Ureter (tissue), 1 donor: ENCODE data around the gene APBA2. TPM values are rescaled to one million over a fixed set of nuclear protein-coding genes. Genes with fewer than 3 reads are reported as not detected.
"Not testable (repeated sequence)": the region's sequence is repeated elsewhere in the genome, so short reads cannot be mapped to it uniquely, and the experiment has no call there.

Source experiments
- DNase-seq: peaks from one replicate; pipeline ENCODE4 v3.0.0-alpha.2; 2020; ENCODE audit warnings: low spot score
- total RNA-seq: library from RNA; stranded (reverse); gene quantifications from one replicate; pipeline ENCODE4 v1.2.4, GENCODE V29; 2023
- donor health status: DM: yes; HTN: yes; CAD: no.

Gene APBA2
- total RNA-seq, 1 donor from 2014 or later = 9.5 TPM

DNA sequence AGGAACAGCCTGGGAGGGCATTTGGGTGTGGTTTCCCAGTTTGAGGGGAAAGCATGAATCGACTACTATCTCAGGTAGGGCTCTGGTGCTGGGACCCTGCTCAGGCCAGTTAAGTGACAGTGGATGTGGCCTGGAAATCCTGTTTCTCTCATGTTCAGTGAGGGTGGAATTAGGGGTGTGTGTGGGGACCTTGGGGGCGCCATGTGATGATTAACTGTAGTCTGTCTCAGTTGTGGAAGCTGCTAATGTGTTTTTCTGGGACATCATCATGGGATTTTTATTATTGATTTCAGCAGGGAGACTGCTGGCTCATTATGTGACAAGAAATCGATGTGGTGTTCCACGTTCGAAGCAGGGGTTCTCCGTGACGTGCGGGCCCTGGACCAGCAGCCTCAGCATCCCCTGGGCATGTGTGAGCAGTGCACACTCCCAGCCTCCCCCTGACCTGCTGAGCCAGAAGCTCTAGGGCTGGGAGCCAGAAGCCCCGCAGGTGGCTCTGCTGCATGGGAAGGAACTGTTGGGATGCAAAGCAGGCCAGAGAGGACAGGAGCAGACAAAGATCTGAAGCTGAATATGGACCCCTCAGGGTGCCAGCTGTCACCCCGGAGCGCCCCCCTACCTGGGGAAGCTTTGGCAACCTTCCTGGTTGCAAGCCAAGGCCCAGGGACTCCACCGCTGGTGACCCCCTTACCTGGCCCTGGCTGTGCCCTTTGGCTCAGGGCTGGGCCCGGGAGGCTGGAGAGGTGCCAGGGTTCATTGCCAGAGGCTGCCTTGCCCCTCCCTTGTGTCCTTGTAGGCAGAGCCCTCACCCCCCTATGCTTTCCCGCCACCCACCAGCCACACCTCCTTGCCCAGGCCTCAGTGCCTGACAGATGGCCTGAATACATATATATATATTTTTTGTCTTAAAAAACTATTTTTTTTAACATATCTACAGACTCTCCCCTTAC lies 149.8 kb downstream of the APBA2 start:
- DNase-seq = no peak

DNA sequence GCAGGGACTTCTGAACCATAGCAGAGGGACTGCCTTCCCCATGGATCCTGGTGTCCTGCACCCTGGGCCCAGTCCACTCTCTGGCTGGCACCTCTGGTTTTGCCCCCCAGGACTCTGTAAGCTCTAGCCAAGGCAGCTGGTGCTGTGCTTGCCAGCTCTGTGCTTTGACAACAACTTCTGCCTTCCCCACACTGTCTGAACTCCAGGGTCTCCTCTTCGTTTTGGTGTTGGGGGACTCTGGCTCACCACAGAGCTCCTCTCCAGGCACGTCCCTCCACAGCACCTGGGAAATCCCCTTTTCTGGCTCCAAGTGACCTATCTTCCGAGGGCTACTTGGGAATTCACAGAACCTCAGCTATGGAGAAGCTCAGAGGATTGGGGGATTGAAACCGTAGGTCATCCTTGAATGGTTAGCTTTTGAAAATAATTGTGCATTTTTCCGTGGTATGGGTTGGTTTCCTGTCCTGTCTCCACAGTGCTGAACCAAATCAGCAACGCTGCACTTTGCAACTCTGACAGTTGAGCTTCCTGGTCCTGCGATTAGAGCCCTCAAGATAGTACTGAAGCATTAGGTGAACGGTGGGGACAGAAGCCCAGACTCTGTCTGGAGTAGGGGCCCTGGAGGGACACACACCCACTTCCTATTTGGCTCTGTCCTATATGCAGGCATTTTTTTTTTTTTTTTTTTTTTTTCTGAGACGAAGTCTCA lies 152.4 kb downstream of the APBA2 start:
- no peak for DNase-seq

GRCh38 chr15:29039466-29040369 lies 153.9 kb downstream of the APBA2 start:
- DNase-seq = no peak

DNA sequence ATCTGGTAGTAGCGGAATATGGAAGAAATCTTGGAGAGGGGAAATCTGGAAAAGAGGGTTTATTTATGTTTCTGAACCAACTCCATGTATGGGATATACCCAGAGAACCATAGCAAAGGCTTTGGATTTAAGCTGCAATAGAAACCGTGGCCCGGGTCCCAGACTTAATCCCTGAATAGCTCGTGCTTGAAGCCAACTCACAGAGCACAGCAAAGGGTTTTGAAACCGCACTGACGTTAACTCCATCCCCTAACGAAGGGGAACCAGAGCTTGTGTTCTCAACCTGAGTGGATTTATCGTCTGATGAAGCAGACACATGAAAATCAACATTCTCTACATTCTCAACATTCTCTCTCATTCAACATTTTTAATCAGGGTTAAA lies 154.6 kb downstream of the APBA2 start:
- no peak for DNase-seq

DNA sequence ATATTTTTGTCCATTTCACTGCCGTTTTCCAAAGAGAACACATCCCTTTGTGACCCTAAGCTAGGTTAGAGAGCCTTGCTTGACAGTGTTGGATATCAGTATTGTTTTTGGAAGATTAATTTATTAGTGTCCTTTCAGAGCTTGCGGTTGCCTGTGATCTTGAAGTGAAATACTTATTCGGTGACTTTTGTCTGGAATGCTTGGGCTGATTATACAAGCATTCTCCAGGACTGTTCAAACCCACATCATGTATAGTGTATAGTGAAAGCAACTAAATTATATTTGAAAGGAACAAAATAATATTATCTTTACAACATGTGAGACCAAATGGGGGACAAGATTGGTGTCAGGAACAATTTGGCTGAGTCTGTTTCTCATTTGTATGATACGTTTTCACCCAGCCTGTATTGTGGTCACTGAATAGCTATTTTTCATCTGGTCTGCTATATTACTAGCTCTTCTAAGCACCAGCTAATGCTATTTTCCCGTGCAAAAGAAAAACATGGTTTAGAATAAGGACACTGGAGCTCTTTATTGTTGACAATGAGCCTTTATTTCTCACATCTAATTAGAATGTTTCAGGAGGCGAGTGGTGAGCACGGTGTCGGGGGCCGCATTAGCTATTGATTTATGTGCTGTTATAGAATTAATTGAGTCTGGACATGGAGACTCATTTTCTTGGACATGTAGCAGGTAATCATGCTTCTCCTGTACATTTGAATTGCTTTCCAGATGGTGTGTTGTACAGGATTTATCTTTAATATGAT lies 158.1 kb downstream of the APBA2 start:
- no peak for DNase-seq

DNA sequence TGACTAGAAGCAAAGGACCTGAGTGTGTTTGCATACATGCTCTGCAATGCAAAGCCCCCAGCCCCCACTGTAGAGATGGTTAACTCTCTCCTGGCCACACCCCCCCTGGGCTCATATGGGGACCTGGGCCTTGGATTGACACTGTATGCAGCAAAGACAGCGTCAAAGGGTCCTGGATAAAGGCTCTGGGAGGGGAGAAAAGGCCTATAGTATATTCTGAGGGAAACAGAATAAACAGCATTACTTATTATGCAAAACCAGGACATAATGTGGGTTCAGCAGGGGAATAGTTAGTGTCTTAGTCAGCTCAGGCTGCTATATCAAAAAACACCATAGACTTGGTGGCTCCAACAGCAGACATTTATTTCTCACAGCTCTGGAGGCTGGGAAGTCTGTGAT lies 158.7 kb downstream of the APBA2 start:
- no peak for DNase-seq

- DNase-seq = not testable (repeated sequence)
Observed at GRCh38 chr15:29045161-29045560, 159.4 kb downstream of the APBA2 start.

GRCh38 chr15:29045717-29046116 lies 159.9 kb downstream of the APBA2 start:
- no peak for DNase-seq

- DNase-seq = no peak
Observed at GRCh38 chr15:29046281-29046810, 160.6 kb downstream of the APBA2 start.

DNA sequence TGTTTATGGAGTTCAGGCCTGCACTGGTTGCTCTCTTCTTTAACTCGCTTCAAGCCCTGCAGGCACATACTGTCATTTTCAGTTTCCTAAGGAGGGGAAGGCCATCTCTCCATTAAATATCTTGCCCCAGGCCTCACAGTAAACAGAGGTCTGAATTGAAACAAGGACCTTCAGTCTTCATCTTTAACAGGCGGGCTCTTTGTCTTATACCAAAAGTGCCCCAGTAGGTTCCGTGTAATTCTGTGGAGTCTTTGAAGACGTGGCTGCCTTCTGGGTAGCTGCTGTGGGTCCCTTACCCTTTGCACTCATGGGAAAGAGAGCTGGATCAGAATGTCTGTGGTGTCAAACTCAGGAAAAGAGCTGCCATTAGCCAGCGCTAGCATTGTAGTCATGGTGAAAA lies 161.2 kb downstream of the APBA2 start:
- DNase-seq = no peak

GRCh38 chr15:29048011-29048410 lies 162.2 kb downstream of the APBA2 start:
- DNase-seq = no peak

- DNase-seq = no peak
Observed at GRCh38 chr15:29050870-29051269, 165.1 kb downstream of the APBA2 start.

DNA sequence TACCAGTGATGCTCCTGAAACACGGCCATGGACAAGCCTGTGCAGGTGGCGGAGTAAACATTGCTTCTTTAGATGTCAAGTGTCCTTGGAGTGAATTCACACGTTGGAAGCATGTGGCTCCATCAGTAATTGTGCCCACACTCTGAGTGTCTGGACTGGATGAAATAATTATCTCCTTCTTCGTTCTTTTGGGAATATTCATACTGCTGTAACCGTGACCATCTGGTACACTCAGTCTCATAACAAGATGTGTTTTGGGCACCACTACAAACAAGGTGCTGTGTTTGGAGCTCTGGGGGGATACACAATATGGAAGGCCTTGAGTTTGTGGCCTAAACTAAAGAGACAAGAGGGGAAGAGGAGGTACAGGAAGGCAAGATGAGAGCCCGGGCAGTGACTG lies 165.6 kb downstream of the APBA2 start:
- no peak for DNase-seq

- DNase-seq = no peak
Observed at GRCh38 chr15:29053006-29053405, 167.2 kb downstream of the APBA2 start.

DNA sequence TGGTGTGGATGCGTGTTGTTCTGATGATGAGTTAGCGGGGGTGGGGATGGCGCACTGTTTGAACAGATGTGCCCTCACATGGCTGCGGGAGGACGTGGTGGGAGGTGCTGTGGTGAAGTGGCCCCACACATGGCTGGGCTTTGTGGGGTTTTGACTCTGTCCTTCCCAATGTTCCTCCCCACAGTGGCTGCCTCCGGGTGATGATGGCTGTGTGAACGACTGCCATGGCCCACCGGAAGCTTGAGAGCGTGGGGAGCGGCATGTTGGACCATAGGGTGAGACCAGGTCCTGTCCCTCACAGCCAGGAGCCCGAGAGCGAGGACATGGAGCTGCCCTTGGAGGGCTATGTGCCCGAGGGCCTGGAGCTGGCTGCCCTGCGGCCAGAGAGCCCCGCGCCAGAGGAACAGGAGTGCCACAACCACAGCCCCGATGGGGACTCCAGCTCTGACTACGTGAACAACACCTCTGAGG lies 167.9 kb downstream of the APBA2 start:
- DNase-seq = no peak

- DNase-seq = no peak
Observed at GRCh38 chr15:29054171-29055045, 168.6 kb downstream of the APBA2 start.

DNA sequence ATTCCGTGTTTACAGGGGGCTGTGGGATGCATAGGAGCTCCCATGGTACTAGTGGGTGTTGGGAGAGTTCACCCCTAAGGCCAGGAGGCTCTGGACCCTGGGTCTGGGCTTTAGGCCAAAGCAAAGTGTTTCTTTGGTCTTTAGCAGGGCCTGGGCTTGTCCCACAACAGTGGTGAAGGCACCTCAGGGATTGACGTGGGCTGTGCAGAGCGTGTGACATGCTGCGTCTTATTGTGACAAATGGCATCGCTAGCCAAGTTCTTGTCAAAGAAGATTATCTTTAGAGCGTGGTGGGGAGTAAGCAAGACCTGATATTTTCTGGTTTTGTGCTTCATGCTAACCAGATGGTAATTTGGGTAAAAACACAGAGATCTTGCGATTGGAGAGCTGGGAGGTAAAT lies 170.1 kb downstream of the APBA2 start:
- DNase-seq = no peak

DNA sequence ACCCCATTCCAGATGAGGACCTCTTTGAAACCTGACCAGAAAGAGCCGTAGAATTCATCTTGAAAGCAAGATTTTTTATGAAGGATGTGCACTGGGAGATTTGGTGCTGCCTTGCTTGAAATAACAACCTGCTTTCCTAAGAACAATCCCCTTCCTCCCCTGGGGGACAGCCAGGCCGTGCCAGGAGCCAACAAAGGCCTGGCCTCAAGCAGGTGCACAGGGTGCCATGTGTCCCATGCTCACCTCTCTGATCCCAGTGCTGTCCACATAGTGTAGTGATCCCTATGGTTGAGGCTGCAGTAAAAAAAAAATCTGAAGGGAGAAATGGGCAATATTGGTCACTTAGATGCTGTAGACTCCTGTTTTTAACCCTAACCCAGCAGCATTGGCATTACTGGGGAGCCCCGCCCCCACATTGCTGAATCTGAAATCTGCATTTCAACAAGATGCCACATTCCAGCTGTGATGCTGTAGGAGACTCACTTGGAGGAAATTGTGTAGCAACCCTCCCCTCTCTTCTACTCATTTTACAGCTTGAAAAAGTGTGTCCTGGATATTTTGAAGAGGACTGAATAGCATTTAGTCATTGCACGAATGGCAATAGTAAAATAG lies 171.2 kb downstream of the APBA2 start:
- DNase-seq = no peak

DNA sequence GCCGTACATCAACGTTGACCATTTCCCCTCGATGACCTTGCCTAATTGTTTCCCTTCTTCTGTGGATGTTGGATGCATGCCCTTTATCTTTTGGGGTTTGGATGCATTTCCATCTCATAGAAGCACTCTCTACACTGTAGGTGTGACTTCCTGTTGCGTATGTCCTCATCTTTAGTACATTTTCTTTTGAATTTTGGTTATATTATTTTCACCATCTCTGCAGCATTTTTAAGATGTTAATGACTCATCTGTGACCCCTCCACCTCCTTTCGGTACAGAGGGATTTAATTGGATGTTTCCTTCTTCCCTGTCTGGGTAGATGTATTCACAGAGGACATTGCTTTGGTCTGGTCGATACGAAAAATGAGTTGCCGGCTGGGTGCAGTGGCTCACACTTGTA lies 172.1 kb downstream of the APBA2 start:
- DNase-seq = no peak
